ENCODE measurements around the gene CRYAB.

CRYAB gene

DNA sequence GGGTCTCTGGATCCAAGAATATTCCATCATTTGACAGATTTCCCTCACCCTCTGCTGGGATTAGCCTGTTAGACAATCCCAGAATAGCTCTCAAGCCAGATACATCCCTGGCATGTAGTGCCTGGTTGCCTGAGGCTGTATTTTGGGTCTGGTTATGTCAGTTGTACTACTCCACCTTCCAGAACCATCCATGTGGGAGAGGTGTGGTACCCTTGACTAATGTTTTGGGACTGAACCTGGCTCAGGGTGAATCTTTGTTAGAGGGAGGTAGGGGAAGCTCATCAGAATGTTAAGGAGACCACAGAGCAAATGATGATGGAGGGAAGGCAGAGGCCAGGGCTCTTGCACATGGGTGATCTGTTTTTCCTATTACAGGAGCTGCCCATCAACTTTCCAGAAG is 12.4 kb upstream of the CRYAB start:
- TF ChIP-seq, protein P1, sequence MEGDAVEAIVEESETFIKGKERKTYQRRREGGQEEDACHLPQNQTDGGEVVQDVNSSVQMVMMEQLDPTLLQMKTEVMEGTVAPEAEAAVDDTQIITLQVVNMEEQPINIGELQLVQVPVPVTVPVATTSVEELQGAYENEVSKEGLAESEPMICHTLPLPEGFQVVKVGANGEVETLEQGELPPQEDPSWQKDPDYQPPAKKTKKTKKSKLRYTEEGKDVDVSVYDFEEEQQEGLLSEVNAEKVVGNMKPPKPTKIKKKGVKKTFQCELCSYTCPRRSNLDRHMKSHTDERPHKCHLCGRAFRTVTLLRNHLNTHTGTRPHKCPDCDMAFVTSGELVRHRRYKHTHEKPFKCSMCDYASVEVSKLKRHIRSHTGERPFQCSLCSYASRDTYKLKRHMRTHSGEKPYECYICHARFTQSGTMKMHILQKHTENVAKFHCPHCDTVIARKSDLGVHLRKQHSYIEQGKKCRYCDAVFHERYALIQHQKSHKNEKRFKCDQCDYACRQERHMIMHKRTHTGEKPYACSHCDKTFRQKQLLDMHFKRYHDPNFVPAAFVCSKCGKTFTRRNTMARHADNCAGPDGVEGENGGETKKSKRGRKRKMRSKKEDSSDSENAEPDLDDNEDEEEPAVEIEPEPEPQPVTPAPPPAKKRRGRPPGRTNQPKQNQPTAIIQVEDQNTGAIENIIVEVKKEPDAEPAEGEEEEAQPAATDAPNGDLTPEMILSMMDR (IDR thresholded peaks at IDR 0.05; ENCODE audit: insufficient read depth, low read length, poor library complexity, severe bottlenecking) = no peak
- Histone ChIP-seq H3K27me3 (replicated peaks; ENCODE audit: control insufficient read depth, insufficient read depth, low read length) (no peaks in the 10 kb centered on the region), H3K4me3 (replicated peaks; ENCODE audit: low read depth, low read length) (no peak overlapping the region), H3K36me3 (ENCODE audit: control insufficient read depth, insufficient read depth, low read length) (no peaks in the 10 kb centered on the region)
- DNase-seq (ENCODE audit: extremely low read depth, insufficient read length) = no peak

DNA sequence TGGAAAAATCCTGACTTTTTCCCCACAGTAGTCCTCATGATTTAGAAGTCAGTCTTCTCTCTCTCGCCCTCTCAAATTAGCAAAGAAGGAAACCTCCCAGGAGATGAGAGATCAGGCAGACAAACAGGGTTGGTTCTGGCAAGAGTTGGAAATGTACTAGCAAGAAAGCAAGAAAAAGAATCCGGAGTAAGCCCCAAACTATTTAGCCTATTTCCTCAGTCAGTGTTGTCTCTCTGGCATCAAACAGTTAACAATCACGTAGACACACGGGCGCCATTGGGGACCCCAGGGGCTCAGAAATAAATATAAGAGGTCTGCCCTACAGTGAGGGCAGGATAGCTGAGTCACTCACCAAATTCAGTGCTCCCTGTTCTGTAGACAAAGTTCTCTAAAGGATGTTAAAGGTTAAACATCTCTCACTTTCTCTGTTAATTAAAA is 11.8 kb upstream of the CRYAB start:
- no peaks in the 10 kb centered on the region for H3K27me3 ChIP-seq (replicated peaks; ENCODE audit: control insufficient read depth, insufficient read depth, low read length)
- no peaks in the 10 kb centered on the region for H3K36me3 ChIP-seq (ENCODE audit: control insufficient read depth, insufficient read depth, low read length)
- TF ChIP-seq, protein P1 (IDR thresholded peaks at IDR 0.05; ENCODE audit: insufficient read depth, low read length, poor library complexity, severe bottlenecking) = no peak
- no peak for DNase-seq (ENCODE audit: extremely low read depth, insufficient read length)
- H3K4me3 ChIP-seq (replicated peaks; ENCODE audit: low read depth, low read length) = no peak overlapping the region

DNA sequence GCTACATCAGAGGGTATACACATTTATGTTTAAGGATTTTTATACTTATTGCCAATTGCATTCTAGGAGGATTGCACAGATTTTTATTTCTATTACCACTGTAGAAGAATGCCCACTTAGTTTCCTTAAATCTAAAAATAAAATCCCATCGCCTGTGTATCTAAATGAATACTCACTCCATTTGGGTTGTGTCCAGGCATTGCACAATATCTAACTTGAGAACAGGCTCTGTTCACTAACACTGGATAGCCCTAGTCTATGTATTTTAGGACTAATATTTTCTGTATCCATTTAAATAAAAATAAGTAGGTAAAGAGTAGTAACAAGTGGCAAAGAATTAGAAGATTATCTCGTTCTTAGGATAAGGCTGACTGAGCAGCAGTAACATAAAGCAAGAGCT is 11.2 kb upstream of the CRYAB start:
- H3K4me3 ChIP-seq (replicated peaks; ENCODE audit: low read depth, low read length) = no peak overlapping the region
- TF ChIP-seq, protein P1 (IDR thresholded peaks at IDR 0.05; ENCODE audit: insufficient read depth, low read length, poor library complexity, severe bottlenecking) = no peak
- H3K27me3 ChIP-seq (replicated peaks; ENCODE audit: control insufficient read depth, insufficient read depth, low read length) = no peaks in the 10 kb centered on the region
- H3K36me3 ChIP-seq (ENCODE audit: control insufficient read depth, insufficient read depth, low read length) = no peaks in the 10 kb centered on the region
- DNase-seq (ENCODE audit: extremely low read depth, insufficient read length) = no peak

DNA sequence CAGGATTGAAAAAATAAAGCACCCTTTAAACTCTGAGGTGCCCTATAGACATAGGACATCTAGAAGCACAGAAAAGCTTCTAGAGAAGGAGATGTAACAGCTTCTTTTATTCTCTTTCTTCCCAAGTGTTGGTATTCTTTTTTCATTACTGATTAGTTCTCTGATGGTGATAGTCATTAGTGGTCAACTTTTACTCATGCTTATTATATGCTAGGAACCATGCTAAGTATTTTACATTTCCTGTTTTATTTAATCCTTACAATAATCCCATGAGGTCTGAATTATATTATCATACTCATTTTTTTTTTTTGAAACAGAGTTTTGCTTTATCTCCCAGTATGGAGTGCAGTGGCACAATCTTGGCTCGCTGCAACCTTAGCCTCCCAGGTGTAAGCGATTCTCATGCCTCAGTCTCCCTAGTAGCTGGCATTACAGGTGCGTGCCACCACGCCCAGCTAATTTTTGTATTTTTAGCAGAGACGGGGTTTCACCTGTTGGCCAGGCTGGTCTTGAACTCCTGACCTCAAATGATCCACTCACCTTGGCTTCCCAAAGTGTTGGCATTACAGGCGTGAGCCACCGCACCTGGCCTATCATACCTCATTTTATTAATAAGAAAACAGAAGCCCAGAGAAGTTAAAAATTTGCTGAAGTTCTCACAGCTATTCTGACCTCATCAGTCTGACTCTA is 10.1 kb upstream of the CRYAB start:
- H3K27me3 ChIP-seq (replicated peaks; ENCODE audit: control insufficient read depth, insufficient read depth, low read length) = no peaks in the 10 kb centered on the region
- no peak overlapping the region for H3K4me3 ChIP-seq (replicated peaks; ENCODE audit: low read depth, low read length)
- TF ChIP-seq, protein P1 (IDR thresholded peaks at IDR 0.05; ENCODE audit: insufficient read depth, low read length, poor library complexity, severe bottlenecking) = no peak
- no peaks in the 10 kb centered on the region for H3K36me3 ChIP-seq (ENCODE audit: control insufficient read depth, insufficient read depth, low read length)
- DNase-seq (ENCODE audit: extremely low read depth, insufficient read length) = no peak

DNA sequence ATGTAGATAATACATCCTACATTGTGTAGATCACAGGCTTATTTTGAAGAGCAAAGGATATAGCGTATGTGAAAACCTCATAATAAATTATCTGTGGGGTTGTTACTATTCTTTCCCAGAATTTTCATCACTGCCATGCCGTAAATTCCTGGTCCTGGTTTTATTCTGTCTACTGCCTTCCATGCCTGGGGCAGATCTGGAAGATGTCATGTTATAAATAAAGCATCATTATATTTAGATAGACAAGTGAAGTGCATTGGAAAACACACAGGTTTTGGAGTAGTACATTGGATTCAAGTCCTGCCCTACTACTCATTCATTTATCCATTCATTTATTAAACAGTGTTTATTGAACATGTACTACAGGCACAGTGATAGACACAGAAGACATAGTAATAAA is 9.3 kb upstream of the CRYAB start:
- Histone ChIP-seq H3K27me3 (replicated peaks; ENCODE audit: control insufficient read depth, insufficient read depth, low read length) (no peaks in the 10 kb centered on the region), H3K4me3 (replicated peaks; ENCODE audit: low read depth, low read length) (no peak overlapping the region), H3K36me3 (ENCODE audit: control insufficient read depth, insufficient read depth, low read length) (no peaks in the 10 kb centered on the region)
- TF ChIP-seq, protein P1 (IDR thresholded peaks at IDR 0.05; ENCODE audit: insufficient read depth, low read length, poor library complexity, severe bottlenecking) = no peak
- DNase-seq (ENCODE audit: extremely low read depth, insufficient read length) = no peak

All from GM06990 (cell line).